Esophagus squamous epithelium (tissue), 5 donors: ENCODE data around the gene TMCC1. TPM values are rescaled to one million over a fixed set of nuclear protein-coding genes. Genes with fewer than 3 reads are reported as not detected.
"Not testable (repeated sequence)": the region's sequence is repeated elsewhere in the genome, so short reads cannot be mapped to it uniquely, and the experiment has no call there.

ENCODE experiments used
- DNase-seq: peaks from one replicate; lab custom pipeline; 2025; lab: John Stamatoyannopoulos, UW
- H3K27ac ChIP-seq, 4 donors: fragments of 200-600 bp; sonication (generic); one replicate each; pipeline ENCODE4 v1.5.1; 2016 to 2019; ENCODE audit warnings: mild to moderate bottlenecking in 1 of 4
- H3K27me3 ChIP-seq, 4 donors: fragments of 200-600 bp; sonication (generic); 1 replicate in 3 of 4; 2 replicates in 1 of 4; pipeline versions ENCODE4 v1.5.1 to v1.6.0; 2017 to 2021; ENCODE audit warnings: antibody characterized with exemption in 1 of 4
- H3K36me3 ChIP-seq, 3 donors: fragments of 200-600 bp; sonication (generic); one replicate each; pipeline ENCODE4 v1.5.1; 2016 to 2019
- H3K4me1 ChIP-seq, 3 donors: fragments of 200-600 bp; sonication (generic); one replicate each; pipeline ENCODE4 v1.5.1; 2017 to 2019
- H3K4me3 ChIP-seq, 4 donors: fragments of 200-600 bp; sonication (generic); 1 replicate in 3 of 4; 2 replicates in 1 of 4; pipeline ENCODE4 v1.5.1; 2016 to 2019; ENCODE audit warnings: mild to moderate bottlenecking in 2 of 4, moderate library complexity in 1 of 4
- H3K9me3 ChIP-seq, 3 donors: fragments of 200-600 bp; sonication (generic); one replicate each; pipeline ENCODE4 v1.5.1; 2016 to 2019
- CTCF ChIP-seq, 6 experiments: fragments of 450-650 bp in 4 of 6; fragments of 200-600 bp in 2 of 6; sonication (generic) in 2 of 6; IDR thresholded peaks; one replicate each; pipeline ENCODE4 v1.5.1; 2016 to 2019; ENCODE audit warnings: antibody characterized with exemption in 6 of 6, mild to moderate bottlenecking in 4 of 6, moderate library complexity in 4 of 6
- POLR2A ChIP-seq, 4 donors: fragments of 450-650 bp; IDR thresholded peaks; one replicate each; pipeline ENCODE4 v1.6.1; 2017; ENCODE audit warnings: antibody characterized with exemption in 4 of 4, mild to moderate bottlenecking in 4 of 4, moderate library complexity in 3 of 4
- WGBS, 2 donors: methylation state at CpG; one replicate each; pipeline ENCODE4 v1.1.5; 2018; 5-methylcytosine and 5-hydroxymethylcytosine counted together
- intact Hi-C: fragments of 100-400 bp; cut with DNase I; formaldehyde crosslinking; loops from one replicate; pipeline ENCODE4 v1.15.0; 2022
- total RNA-seq, 4 donors: library from RNA; depleted of rRNA; stranded (reverse); fragments of >200 nt; gene quantifications; one replicate each; pipeline ENCODE4 v1.1.0, GENCODE V29; 2016
- donor health status: DM: yes; HTN: yes; CAD: no.

The TMCC1 gene
- total RNA-seq, 4 donors from 2014 or later = 13.1 to 23.5 (median 18.4) TPM

GRCh38 chr3:129881261-129881660, 12.2 kb downstream of the TMCC1 start:
- Histone ChIP-seq H3K27ac (no peak overlapping the region), H3K4me3 (no peak overlapping the region), H3K4me1 (peaks cover 0 to 13% (median 0%) of the 10 kb centered on the region in 3 donors), H3K36me3 (peaks cover 0 to 35% (median 0%) of the 10 kb centered on the region in 3 donors), H3K9me3 (no peaks in the 10 kb centered on the region), H3K27me3 (no peaks in the 10 kb centered on the region)
- TF ChIP-seq CTCF (IDR thresholded peaks at IDR 0.05) = no peak
- no peak for TF ChIP-seq POLR2A (IDR thresholded peaks at IDR 0.05)
- WGBS, 2 donors = 70 to 76% methylated on average over 2 of the region's 2 CpGs
- intact Hi-C loops = no loop called here
- no peak for DNase-seq

- H3K27ac ChIP-seq = no peak overlapping the region
- no peak for TF ChIP-seq CTCF (IDR thresholded peaks at IDR 0.05)
- TF ChIP-seq POLR2A (IDR thresholded peaks at IDR 0.05) = no peak
- no peaks in the 10 kb centered on the region for H3K9me3 ChIP-seq
- no peak for DNase-seq
- intact Hi-C loops = no loop called here
- 25 to 55% methylated on average over 1 of the region's 1 CpG for WGBS, 2 donors
- H3K4me3 ChIP-seq = no peak overlapping the region
- peaks cover 0 to 13% (median 0%) of the 10 kb centered on the region in 3 donors for H3K4me1 ChIP-seq
- no peaks in the 10 kb centered on the region for H3K27me3 ChIP-seq
- peaks cover 0 to 62% (median 0%) of the 10 kb centered on the region in 3 donors for H3K36me3 ChIP-seq
Observed at GRCh38 chr3:129878355-129878754, 15.2 kb downstream of the TMCC1 start.

- H3K27me3 ChIP-seq, H3K4me3 ChIP-seq, H3K9me3 ChIP-seq, intact Hi-C loops, DNase-seq, H3K27ac ChIP-seq: not testable (repeated sequence)
- 97 to 100% methylated on average over 2 of the region's 2 CpGs for WGBS, 2 donors
- H3K4me1 ChIP-seq = peaks cover 0 to 13% (median 0%) of the 10 kb centered on the region in 3 donors
- peaks cover 0 to 86% (median 3%) of the 10 kb centered on the region in 3 donors for H3K36me3 ChIP-seq
Observed at GRCh38 chr3:129874479-129874878, 19.0 kb downstream of the TMCC1 start.

- TF ChIP-seq POLR2A (IDR thresholded peaks at IDR 0.05) (no peak), CTCF (IDR thresholded peaks at IDR 0.05) (no peak)
- Histone ChIP-seq H3K9me3 (no peaks in the 10 kb centered on the region), H3K27ac (no peak overlapping the region), H3K4me1 (no peaks in the 10 kb centered on the region), H3K27me3 (no peaks in the 10 kb centered on the region), H3K4me3 (no peak overlapping the region), H3K36me3 (peaks cover 0 to 57% (median 3%) of the 10 kb centered on the region in 3 donors)
- no peak for DNase-seq
- 85 to 92% methylated on average over 2 of the region's 2 CpGs for WGBS, 2 donors
- intact Hi-C loops = no loop called here
Observed at GRCh38 chr3:129868912-129869311, 24.6 kb downstream of the TMCC1 start.

GRCh38 chr3:129867506-129868124, 25.9 kb downstream of the TMCC1 start:
- DNase-seq = no peak
- H3K4me3 ChIP-seq = no peak overlapping the region
- peaks cover 0 to 44% (median 3%) of the 10 kb centered on the region in 3 donors for H3K36me3 ChIP-seq
- 82 to 83% methylated on average over 5 of the region's 5 CpGs for WGBS, 2 donors
- no peaks in the 10 kb centered on the region for H3K9me3 ChIP-seq
- no peak overlapping the region for H3K27ac ChIP-seq
- intact Hi-C loops = no loop called here
- TF ChIP-seq CTCF (IDR thresholded peaks at IDR 0.05) = no peak
- no peak for TF ChIP-seq POLR2A (IDR thresholded peaks at IDR 0.05)
- no peaks in the 10 kb centered on the region for H3K27me3 ChIP-seq
- H3K4me1 ChIP-seq = no peaks in the 10 kb centered on the region
